ENCODE results near the gene TMEM234. TPM values are rescaled to one million over a fixed set of nuclear protein-coding genes. Genes with fewer than 3 reads are reported as not detected.
"Not testable (repeated sequence)": the region's sequence is repeated elsewhere in the genome, so short reads cannot be mapped to it uniquely, and the experiment has no call there.

TMEM234 gene
- total RNA-seq: 10 to 100 TPM; 15.7 to 16.5 TPM

DNA sequence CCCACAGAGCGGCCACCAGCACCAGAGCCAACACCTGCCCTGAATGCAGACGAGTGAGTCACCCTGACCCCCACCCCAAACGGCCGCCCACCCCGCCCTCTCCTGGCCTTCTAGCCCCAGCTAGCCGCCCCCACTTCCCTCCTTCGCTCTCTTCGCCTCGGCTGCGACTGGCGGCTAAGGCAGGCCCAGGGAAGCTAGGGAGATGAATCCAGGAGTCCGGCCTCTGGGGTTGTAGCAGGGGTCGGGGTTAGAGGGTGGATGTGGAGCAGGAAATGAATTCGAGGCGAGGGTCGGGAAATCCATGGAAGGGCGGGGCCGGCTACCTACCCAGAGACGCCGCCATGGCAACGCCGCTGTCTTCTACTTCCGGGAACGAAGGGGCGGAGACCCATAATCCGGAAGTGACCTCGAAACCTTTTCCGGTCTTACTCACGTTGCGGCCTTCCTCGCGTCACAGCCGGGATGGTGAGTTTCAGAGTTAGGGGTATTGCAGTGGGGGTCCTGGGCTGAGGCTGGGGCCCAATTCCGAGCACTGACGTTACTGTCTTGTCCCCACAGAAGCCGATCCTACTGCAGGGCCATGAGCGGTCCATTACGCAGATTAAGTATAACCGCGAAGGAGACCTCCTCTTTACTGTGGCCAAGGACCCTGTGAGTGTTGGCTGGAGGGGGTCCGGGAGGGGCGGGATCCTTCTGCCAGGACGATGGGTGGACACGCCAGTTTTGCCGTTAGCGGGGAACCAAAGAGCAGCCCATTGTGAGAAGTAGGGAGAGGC, at the start of gene TMEM234, which contains the start of gene EIF3I:
TMEM234 (minus strand) TSS at position 374 of the 776 bp plus-strand sequence; CDS start at position 343, 31 bp downstream.
EIF3I (plus strand) TSS at position 428 of the 776 bp plus-strand sequence; CDS start at position 463, 35 bp downstream.
- peak; percentile 86 for ATAC-seq (ENCODE audit: low read depth)

DNA sequence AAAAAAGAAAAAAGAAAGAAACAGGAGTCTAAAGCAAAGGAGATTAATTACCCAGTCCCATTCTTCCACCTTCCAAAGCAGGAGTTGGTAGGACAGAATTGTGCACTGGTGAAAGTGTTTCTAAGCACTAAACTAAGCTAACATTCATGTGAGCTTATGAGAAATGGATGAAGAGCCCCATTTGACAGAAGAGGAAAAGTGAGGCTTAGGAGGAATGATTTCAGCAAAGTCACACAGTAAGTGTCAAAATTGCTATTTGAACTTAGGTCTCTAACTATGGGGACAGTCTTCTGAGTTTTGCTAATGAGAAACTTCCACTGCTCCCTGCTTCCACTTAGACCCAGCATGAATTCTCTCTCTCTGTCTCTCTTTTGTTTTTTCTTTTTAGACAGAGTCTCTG, 47.6 kb upstream of the TMEM234 start:
- Mint-ChIP-seq H3K36me3 (peaks cover 46% of the 10 kb centered on the region), H3K9me3 (no peaks in the 10 kb centered on the region), H3K27me3 (no peaks in the 10 kb centered on the region), H3K4me3 (no peak overlapping the region), H3K27ac (peak overlapping the region; percentile 68), H3K4me1 (peaks cover 59% of the 10 kb centered on the region)
- POLR2A ChIA-PET: interaction anchor here (0.7 to 16.7 kb wide), 6 partner anchors 11 to 142 kb away, joined by 3 to 183 read pairs (median 4); partner anchors contain the start of gene LCK
- no peak for ATAC-seq (ENCODE audit: low read depth)
- no peak for DNase-seq

More for the DNA sequence above, at the start of gene TMEM234, which contains the start of gene EIF3I:
- POLR2A ChIA-PET: interaction anchor here (0.9 to 2.2 kb wide), 9 partner anchors 10 to 70 kb away, joined by 3 to 11 read pairs (median 4); partner anchors contain the start of genes HDAC1, IQCC and LCK
- H3K4me1 Mint-ChIP-seq: peaks cover 23% of the 10 kb centered on the region
- peaks cover 8% of the 10 kb centered on the region for H3K36me3 Mint-ChIP-seq
- DNase-seq: peak; percentile 85
- no peaks in the 10 kb centered on the region for H3K27me3 Mint-ChIP-seq
- peak within 1 kb of the TSS; percentile 95 for H3K27ac Mint-ChIP-seq
- H3K4me3 Mint-ChIP-seq: peak within 1 kb of the TSS; percentile 96
- H3K9me3 Mint-ChIP-seq: no peaks in the 10 kb centered on the region

DNA sequence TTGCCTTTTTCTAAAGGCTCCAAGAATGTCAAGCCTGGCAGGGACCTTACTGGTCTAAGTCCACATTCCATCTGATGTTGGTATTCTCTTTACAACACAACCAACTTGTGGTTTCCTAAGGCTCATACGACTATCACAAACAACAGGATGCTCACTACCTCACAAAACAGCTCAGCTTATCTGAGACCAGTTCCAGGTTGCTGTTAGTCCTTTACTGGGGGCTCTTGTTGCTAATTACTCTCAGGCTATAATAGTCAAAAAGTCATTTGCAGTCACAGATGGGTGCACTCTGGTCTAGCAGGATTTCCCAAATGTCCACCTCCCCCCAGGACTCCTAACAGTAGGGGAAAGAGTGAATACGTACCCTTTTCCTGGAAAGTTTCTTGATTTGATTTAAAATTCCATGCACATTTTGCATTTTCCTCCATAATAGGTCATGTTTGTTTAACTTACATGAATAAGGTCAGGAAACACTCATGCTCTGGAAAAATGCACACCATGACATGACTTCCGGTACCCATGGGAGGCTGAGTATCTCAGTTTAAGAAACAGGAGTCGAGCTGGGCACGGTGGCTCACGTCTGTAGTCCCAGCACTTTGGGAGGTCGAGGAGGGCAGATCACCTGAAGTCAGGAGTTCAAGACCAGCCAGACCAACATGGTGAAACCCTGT, 44.9 kb upstream of the TMEM234 start:
- Mint-ChIP-seq H3K27me3 (no peaks in the 10 kb centered on the region), H3K4me1 (peaks cover 48% of the 10 kb centered on the region), H3K36me3 (peaks cover 34% of the 10 kb centered on the region), H3K9me3 (no peaks in the 10 kb centered on the region), H3K27ac (peak overlapping the region; percentile 99), H3K4me3 (peak overlapping the region; percentile 90)
- ATAC-seq (ENCODE audit: low read depth) (peak; percentile 44), DNase-seq (no peak)
- POLR2A ChIA-PET: interaction anchor here (0.6 to 16.7 kb wide), 5 partner anchors 11 to 54 kb away, joined by 3 to 183 read pairs (median 7); partner anchors contain the start of genes HDAC1 and LCK

DNA sequence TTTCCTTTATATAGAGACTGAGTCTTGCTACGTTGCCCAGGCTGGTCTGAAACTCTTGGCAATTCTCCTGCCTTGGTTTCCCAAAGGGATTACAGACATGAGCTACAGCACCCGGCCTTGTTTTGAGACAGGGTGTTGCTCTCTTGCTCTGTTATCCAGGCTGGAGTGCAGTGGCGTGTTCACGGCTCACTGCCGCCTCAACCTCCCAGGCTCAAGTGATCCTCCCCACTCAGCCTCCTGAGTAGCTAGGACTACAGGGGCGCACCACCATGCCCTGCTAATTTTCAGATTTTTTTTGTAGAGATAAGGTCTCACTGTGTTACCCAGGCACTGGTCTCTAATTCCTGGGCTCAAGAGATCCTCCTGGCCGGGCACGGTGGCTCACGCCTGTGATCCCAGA, 43.7 kb upstream of the TMEM234 start:
- Mint-ChIP-seq H3K27ac (peak overlapping the region; percentile 87), H3K4me1 (peaks cover 36% of the 10 kb centered on the region), H3K36me3 (peaks cover 25% of the 10 kb centered on the region), H3K4me3 (peak overlapping the region; percentile 59), H3K27me3 (no peaks in the 10 kb centered on the region), H3K9me3 (no peaks in the 10 kb centered on the region)
- no peak for ATAC-seq (ENCODE audit: low read depth)
- POLR2A ChIA-PET: interaction anchor here (0.8 to 16.7 kb wide), 5 partner anchors 10 to 66 kb away, joined by 3 to 183 read pairs (median 7); partner anchors contain the start of gene LCK
- no peak for DNase-seq

DNA sequence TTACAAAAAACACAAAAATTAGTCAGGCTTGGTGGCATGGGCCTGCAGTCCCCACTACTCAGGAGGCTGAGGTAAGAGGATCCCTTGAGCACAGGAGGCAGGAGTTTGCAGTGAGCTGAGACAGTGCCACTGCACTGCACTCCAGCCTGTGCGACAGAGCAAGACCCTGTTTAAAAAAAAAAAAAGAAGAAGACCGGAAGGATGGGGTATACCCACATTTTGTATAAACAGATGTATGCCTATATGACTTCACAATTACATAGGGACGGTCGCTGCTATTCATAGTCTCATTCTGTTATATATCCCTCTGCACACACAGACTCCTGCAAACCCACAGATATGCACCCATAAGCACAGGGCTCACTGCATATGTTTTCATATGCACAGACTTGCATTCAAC, 41.6 kb upstream of the TMEM234 start:
- Mint-ChIP-seq H3K4me1 (peaks cover 39% of the 10 kb centered on the region), H3K36me3 (peaks cover 30% of the 10 kb centered on the region), H3K4me3 (peak overlapping the region; percentile 74), H3K9me3 (no peaks in the 10 kb centered on the region), H3K27me3 (no peaks in the 10 kb centered on the region), H3K27ac (peak overlapping the region; percentile 85)
- DNase-seq: peak; percentile 39
- POLR2A ChIA-PET: interaction anchor here (0.8 to 16.7 kb wide), 3 partner anchors 8 to 23 kb away, joined by 6 to 183 read pairs (median 7); partner anchors contain the start of gene LCK
- peak; percentile 86 for ATAC-seq (ENCODE audit: low read depth)

DNA sequence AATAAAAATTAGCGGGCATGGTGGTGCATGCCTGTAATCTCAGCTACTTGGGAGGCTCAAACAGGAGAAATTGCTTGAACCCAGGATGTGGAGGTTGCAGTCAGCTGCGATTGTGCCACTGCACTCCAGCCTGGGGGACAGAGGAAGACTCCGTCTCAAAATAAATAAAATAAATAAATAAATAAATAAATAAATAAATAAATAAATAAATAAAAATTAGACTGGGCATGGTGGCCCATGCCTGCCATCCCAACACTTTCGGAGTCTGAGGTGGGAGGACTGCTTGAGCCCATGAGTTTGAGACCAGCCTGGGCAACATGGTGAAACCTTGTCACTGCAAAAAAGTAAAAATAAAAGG, 41.1 kb upstream of the TMEM234 start:
- DNase-seq; H3K9me3 Mint-ChIP-seq; ATAC-seq (ENCODE audit: low read depth); H3K27me3 Mint-ChIP-seq: not testable (repeated sequence)
- Mint-ChIP-seq H3K4me1 (peaks cover 41% of the 10 kb centered on the region), H3K36me3 (peaks cover 32% of the 10 kb centered on the region), H3K27ac (peak overlapping the region; percentile 85), H3K4me3 (peak overlapping the region; percentile 74)
- POLR2A ChIA-PET: interaction anchor here (16.7 kb wide), 1 partner anchor 12 kb away, joined by 183 read pairs; the partner anchor contains the start of gene LCK

DNA sequence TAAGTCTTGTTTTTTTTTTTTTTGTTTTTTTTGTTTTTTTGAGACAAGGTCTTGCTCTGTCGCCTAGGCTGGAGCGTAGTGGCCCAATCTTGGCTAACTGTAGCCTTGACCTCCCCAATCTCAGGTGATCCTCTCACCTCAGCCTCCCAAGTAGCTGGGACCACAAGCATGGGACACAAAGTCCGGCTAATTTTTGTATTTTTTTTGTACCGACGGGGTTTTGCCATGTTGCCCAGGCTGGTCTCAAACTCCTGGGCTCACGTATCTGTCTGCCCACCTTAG, 35.0 kb upstream of the TMEM234 start:
- POLR2A ChIA-PET: interaction anchor here (2.5 to 16.7 kb wide), 5 partner anchors 6 to 34 kb away, joined by 13 to 183 read pairs (median 20); partner anchors contain the start of genes HDAC1 and LCK

DNA sequence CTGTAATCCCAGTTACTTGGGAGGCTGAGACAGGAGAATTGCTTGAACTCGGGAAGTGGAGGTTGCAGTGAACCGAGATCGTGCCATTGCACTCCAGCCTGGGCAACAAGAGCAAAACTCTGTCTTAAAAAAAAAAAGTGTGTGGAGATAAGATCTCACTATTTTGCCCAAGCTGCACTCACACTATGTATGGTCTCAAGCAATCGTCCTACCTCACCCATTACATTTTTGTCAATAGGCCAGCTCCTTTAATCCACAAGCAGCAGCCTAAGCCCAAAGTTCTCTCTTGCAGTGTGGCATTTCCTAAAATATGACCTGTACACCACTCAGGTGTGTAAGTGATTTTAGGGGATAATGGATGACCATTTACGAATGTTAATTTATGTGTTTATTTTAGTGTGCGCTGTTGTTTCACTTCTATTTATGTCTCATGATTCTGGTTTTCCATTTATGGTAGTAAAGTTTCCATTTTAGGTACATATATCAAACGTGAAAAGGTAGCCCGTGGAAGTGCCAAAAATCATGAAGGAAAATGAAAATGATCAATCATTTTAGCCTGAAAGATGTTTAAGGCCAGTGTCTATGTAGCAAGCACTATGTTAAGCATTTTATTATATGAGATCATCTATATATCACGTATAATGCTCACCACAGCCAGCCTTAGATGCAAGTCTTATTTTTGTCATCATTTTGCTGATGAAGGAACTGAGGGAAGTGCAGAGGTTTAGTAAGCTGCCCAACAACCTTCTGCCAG, 34.5 kb upstream of the TMEM234 start:
- Mint-ChIP-seq H3K36me3 (peaks cover 53% of the 10 kb centered on the region), H3K4me1 (peaks cover 41% of the 10 kb centered on the region), H3K27me3 (no peaks in the 10 kb centered on the region), H3K27ac (peak overlapping the region; percentile 91), H3K9me3 (no peaks in the 10 kb centered on the region), H3K4me3 (peak overlapping the region; percentile 87)
- ATAC-seq (ENCODE audit: low read depth) (peak; percentile 8), DNase-seq (no peak)
- POLR2A ChIA-PET: interaction anchor here (1.0 to 16.7 kb wide), 7 partner anchors 6 to 138 kb away, joined by 3 to 183 read pairs (median 15); partner anchors contain the start of genes BSDC1, HDAC1 and LCK

More for the DNA sequence above, 35.0 kb upstream of the TMEM234 start:
- Mint-ChIP-seq H3K27ac (peak overlapping the region; percentile 91), H3K4me1 (peaks cover 41% of the 10 kb centered on the region), H3K4me3 (peak overlapping the region; percentile 87), H3K36me3 (peaks cover 47% of the 10 kb centered on the region), H3K27me3 (no peaks in the 10 kb centered on the region), H3K9me3 (no peaks in the 10 kb centered on the region)
- no peak for ATAC-seq (ENCODE audit: low read depth)
- no peak for DNase-seq

DNA sequence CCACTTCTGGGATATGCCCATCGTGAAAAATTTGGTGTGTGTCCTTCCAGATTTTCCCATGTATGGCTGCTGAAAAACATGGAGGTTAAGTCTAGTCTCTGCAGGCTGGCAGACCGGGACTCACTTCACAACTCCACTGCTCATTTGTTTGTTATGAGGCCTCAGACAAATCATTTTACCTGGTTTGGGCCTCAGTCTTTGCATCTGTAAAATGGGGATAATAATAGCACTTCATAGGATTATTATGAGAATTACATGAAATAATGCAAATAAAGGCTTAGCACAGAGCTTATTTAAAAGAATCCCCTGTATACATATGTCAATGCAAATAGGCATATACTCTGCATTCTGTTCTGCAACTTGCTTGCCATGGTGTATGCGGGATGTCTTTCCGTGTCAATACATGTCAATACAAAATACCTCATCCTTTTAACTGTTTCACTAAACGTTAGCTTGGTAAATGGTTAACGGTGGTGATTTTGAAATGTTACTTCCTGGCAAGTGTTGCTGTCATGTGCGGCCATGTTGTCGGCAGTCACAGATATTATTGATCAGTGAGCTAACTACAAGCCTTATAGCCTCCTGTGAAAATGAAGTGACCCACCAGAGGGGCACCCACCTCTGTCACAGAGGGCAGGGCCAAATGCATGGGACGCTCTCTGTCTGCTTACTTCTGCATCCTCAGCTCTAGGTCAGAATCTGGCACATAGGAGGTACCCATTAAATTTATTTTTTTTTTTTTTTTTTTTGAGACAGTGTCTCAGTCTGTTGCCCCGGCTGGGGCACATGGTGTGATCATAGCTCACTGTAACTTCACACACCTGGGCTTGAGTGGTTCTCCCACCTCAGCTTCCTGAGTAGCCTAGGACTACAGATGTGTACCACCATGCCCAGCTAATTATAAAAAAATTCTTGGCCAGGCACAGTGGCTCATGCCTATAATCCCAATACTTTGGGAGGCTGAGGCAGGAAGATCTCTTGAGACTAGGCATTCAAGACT, 33.2 kb upstream of the TMEM234 start:
- H3K27ac Mint-ChIP-seq: peak overlapping the region; percentile 88
- DNase-seq (peak; percentile 48), ATAC-seq (ENCODE audit: low read depth) (peak; percentile 12)
- no peaks in the 10 kb centered on the region for H3K9me3 Mint-ChIP-seq
- peaks cover 53% of the 10 kb centered on the region for H3K36me3 Mint-ChIP-seq
- peaks cover 44% of the 10 kb centered on the region for H3K4me1 Mint-ChIP-seq
- peak overlapping the region; percentile 99 for H3K4me3 Mint-ChIP-seq
- POLR2A ChIA-PET: interaction anchor here (0.9 to 3.8 kb wide), 18 partner anchors 8 to 242 kb away, joined by 3 to 20 read pairs (median 6); partner anchors contain the start of genes BSDC1, HDAC1, IQCC and KHDRBS1
- H3K27me3 Mint-ChIP-seq: no peaks in the 10 kb centered on the region

DNA sequence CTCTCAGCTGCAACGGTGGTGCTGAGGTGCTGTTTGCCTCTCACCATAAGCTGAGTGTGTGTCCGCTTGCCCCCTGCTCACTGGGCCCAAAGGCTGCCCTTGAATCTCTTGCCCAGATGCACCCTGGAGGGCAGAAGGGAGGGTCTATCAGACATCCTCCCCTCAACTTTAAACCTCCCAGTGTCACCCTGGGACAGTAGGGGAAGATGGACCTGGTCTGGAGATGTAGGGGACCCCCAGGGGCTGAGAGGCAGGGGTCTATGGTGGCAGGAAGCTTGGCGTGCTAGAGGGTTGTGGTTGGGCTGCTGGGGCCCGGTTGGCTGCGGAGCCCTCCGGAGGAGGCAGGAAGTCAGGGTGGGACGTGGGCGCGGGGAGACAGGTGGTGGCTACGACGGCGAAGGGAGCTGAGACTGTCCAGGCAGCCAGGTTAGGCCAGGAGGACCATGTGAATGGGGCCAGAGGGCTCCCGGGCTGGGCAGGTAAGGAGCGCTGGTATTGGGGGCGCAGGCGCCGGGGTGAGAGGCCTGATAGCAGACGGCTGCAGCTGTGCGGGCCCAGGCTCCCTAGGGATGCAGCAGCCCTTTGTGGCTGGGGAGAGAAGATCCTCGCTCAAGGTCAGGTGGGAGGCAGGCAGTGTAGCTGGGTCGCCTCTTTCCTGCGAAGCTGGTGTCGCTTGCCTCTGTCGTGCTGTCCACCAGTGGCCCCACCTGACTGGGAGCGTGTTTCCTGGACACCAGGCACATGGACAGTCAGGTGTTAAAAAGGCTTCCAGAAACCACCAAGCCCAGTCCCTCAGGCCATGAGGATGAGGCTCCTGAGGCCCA, 29.0 kb upstream of the TMEM234 start, which contains the start of gene LCK:
LCK (plus strand) TSS at position 373 of the 824 bp plus-strand sequence. CDS start 23,065 bp downstream, outside the sequence.
- Mint-ChIP-seq H3K36me3 (peaks cover 37% of the 10 kb centered on the region), H3K27me3 (no peaks in the 10 kb centered on the region), H3K27ac (peak within 1 kb of the TSS; percentile 99), H3K4me1 (peaks cover 55% of the 10 kb centered on the region), H3K9me3 (no peaks in the 10 kb centered on the region), H3K4me3 (peak within 1 kb of the TSS; percentile 99)
- DNase-seq: peak; percentile 80
- ATAC-seq (ENCODE audit: low read depth): peak; percentile 27
- POLR2A ChIA-PET: interaction anchor here (0.6 to 7.2 kb wide), 17 partner anchors 12 to 1495 kb away, joined by 3 to 183 read pairs (median 5); partner anchors contain the start of genes CCDC28B, EIF3I, HDAC1 and KPNA6

All from activated naive CD8-positive, alpha-beta T cell treated with anti-CD3 and anti-CD28 coated beads, Interleukin-2, amount 10 ng/mL, durations not matched to agents 7 days and 5 days (primary cell).